ENCODE data around the gene PKN2.
"Not testable (repeated sequence)": the region's sequence is repeated elsewhere in the genome, so short reads cannot be mapped to it uniquely, and the experiment has no call there.

DNA sequence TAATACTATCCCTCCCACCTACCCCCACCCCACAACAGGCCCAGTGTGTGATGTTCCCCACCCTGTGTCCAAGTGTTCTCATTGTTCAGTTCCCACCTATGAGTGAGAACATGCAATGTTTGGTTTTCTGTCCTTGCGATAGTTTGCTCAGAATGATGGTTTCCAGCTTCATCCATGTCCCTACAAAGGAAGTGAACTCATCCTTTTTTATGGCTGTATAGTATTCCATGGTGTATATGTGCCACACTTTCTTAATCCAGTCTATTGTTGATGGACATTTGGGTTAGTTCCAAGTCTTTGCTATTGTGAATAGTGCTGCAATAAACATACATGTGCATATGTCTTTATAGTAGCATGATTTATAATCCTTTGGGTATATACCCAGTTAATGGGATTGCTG, 28.8 kb downstream of the PKN2 start:
- TF ChIP-seq, protein P1, sequence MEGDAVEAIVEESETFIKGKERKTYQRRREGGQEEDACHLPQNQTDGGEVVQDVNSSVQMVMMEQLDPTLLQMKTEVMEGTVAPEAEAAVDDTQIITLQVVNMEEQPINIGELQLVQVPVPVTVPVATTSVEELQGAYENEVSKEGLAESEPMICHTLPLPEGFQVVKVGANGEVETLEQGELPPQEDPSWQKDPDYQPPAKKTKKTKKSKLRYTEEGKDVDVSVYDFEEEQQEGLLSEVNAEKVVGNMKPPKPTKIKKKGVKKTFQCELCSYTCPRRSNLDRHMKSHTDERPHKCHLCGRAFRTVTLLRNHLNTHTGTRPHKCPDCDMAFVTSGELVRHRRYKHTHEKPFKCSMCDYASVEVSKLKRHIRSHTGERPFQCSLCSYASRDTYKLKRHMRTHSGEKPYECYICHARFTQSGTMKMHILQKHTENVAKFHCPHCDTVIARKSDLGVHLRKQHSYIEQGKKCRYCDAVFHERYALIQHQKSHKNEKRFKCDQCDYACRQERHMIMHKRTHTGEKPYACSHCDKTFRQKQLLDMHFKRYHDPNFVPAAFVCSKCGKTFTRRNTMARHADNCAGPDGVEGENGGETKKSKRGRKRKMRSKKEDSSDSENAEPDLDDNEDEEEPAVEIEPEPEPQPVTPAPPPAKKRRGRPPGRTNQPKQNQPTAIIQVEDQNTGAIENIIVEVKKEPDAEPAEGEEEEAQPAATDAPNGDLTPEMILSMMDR (IDR thresholded peaks at IDR 0.05), result not testable (repeated sequence)
- not testable (repeated sequence) for TF ChIP-seq POLR2A, EP300 (IDR thresholded peaks at IDR 0.05)
